GM13977 (cell line): ENCODE measurements around the gene PPP6R1.

Experiments used
- DNase-seq: peaks from one replicate; pipeline ENCODE4 v3.0.0; 2012; ENCODE audit warnings: low spot score
- in situ Hi-C: fragments of 300-500 bp; cut with MboI; formaldehyde crosslinking; loops from one replicate; pipeline ENCODE4 v1.12.0; 2022; ENCODE audit warnings: low sequenced_read_pairs, low pct_unique_long_range_greater_than_20kb, mixed read lengths, inconsistent platforms; ENCODE audit not compliant: unreplicated experiment
- TF ChIP-seq, protein P1 (sequence below): IDR thresholded peaks from 2 replicates; pipeline ENCODE4 v1.5.1; 2012; ENCODE audit warnings: mild to moderate bottlenecking, control low read depth; ENCODE audit not compliant: insufficient read depth; ENCODE audit errors: extremely low read depth, missing control alignments

PPP6R1 gene

DNA sequence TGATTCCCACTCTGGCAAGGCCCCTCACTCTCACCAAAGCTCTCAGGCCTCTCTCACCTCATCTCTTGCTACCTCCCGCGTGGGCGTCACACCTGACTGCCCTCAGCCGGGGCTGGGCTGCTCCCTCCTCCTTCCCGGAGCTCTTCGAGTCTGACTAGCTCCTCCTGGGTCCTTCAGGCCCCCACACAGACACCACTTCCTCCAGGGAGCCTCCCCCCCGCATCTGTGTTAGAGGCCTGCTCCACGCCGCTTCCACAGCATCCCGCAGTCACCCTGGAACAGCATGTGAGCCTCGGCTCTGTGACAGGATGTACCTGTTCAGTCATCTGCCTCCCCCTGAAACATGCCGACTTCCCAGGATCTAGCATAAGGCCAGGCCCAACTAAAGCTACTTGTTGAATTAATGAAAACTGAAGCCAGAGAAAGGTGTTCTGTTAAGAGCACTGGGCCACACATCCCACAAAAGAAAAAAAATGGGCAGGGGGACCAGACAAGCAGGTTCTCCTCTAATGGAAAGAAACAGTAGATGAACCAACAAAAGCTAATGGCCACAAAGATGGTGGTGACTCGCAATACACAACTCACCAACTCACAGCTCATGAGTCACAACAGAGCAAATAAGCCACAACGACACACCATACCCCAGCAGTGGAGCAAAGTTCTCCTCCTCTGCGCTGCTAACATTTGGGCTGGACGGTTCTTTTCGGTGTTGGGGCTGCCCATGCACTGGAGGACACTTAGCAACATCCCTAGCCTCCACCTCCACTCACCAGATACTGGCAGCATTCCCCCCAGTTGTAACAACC, 3.0 kb downstream of the PPP6R1 start:
- TF ChIP-seq, protein P1, sequence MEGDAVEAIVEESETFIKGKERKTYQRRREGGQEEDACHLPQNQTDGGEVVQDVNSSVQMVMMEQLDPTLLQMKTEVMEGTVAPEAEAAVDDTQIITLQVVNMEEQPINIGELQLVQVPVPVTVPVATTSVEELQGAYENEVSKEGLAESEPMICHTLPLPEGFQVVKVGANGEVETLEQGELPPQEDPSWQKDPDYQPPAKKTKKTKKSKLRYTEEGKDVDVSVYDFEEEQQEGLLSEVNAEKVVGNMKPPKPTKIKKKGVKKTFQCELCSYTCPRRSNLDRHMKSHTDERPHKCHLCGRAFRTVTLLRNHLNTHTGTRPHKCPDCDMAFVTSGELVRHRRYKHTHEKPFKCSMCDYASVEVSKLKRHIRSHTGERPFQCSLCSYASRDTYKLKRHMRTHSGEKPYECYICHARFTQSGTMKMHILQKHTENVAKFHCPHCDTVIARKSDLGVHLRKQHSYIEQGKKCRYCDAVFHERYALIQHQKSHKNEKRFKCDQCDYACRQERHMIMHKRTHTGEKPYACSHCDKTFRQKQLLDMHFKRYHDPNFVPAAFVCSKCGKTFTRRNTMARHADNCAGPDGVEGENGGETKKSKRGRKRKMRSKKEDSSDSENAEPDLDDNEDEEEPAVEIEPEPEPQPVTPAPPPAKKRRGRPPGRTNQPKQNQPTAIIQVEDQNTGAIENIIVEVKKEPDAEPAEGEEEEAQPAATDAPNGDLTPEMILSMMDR: no peak
- in situ Hi-C loops: no loop called here
- peak; percentile 58 for DNase-seq

DNA sequence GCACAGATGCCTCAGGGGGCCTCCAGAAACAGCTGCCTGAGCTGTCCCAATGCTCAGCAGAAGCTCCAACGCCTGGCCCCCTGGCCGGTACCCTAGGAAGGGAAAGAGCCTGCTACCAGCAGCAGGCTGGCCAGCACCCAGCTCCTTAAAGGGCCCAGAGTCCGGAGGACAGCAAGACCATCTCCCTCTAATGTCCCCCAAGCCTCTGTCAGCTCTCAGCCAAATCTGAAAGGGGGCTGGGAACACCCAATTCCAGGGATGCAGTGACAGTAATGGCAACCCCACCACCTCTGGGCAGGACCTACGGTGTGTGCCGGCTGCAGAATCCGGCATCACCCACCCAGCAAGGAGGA, 4.2 kb downstream of the PPP6R1 start:
- in situ Hi-C loops: no loop called here
- DNase-seq: no peak
- TF ChIP-seq, protein P1: no peak

DNA sequence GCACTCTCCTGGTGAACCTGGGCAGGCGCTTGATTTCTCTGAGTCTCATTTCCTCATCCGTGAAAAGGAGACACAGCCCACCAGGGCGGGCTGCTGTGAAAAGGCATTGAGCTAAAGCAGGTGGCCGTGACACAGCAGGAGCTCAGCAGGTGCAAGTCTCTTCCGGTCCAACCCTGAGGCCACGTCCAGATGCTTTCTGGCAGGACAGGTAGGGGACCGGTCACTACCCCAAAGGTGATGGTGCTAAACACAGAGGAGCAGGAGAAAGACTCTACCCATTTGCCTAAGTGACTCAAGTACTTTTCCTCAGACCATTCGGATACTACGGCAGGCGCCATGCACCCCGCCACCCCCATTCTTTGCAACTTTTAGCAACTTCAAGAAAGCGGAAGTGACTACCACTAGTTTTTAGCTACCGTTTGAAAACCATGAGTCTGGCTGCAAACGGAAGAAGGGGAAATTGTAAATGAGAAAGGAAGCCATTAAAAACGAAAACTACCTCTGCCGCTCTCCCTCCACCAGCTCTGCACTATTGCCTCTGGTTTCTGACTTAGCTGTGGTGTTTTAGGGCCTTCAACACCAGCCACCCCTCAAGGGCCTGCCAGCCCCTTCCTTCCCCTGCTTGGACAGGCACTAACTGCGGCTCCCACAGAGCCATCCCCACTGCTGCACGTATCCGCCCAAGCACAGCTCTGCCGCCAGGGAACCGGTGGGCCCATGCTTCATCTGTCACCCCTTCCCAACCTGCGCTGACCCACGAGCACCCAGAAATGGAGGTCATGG, 4.8 kb downstream of the PPP6R1 start:
- in situ Hi-C loops: no loop called here
- TF ChIP-seq, protein P1: no peak

DNA sequence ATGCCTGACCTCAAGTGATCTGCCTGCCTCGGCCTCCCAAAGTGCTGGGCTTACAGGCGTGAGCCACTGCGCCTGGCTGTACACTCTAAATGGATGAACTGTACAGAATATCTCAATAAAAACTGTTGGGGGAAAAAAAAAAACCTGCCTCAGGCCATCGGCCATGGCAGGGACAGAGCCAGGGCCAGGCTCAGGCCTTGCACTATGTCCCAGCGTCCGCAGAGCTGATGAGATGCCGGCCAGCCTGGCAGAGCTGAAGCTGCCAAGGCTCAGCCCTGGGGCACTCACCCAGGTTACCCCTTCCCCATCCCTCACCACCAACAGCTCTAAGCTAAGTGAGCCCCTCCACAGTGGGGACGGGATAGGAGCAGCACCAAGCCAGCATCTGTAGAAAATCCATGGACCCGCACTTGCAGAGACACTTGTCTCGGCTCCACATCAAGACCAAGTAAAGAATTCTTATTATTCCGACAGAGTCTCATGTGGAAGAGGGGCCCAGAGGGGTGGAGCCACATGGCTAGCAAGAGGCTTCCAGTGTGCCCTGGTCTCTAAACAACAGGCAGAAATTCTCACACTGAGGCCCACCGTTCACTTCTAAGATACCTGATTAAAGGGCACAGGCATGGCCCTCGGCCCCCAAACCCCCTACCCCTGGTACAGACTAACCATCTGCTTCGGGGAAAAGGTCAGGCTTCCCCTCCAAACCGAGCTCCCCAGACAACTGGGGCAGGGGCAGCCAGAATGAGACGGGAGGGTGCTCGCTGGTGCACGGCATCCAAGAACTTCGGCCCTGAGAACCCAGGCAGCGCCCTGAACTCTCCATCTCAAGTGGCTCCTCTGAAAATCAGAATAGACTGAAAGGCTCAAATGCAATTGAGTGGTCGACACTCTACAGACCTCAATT, 5.8 kb downstream of the PPP6R1 start:
- no peak for DNase-seq
- TF ChIP-seq, protein P1: no peak
- in situ Hi-C loops: no loop called here

More for the DNA sequence above, 4.8 kb downstream of the PPP6R1 start:
- DNase-seq: peak; percentile 85

DNA sequence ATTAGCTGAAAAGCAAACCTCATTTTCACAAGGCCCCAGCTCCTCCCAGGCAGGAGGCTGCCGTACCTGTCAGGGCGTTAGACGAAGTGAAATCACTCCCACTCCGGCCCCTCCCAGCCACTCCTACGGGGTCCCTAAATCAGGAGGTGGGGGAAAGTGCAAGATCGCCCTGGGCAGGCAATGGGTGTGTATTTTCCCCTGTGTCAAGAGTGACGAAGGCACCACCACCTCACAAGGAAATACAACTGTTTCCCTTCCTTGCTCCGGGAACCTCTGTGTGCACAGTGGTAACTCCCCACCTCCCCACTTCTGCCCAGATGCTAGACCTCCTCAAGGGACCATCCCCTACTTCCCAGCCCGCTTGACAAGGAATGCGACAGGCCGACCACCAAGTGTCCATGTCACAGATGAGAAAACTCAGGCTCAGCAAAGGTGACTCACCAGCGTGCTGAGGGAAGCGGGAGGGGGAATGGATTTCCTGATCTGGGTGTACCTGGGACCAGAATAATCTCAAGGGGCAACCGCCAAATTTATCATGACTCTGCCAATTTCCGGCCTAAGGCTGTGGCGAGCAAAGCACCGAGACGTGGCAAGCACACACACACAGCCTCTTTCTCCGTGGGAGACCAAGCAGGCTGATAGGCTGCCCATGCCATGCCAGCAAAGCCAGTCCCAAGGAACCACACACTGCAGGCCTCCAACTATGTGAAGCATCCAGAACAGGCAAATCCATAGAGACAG, 7.3 kb downstream of the PPP6R1 start:
- no peak for DNase-seq

More for the DNA sequence above, 7.3 kb downstream of the PPP6R1 start:
- in situ Hi-C loops: no loop called here
- TF ChIP-seq, protein P1: no peak
